ENCODE results near the gene FBP1. TPM values are rescaled to one million over a fixed set of nuclear protein-coding genes. Genes with fewer than 3 reads are reported as not detected.

FBP1 gene
- total RNA-seq, 2 experiments from 2014 or later: 3.0 to 3.6 TPM

DNA sequence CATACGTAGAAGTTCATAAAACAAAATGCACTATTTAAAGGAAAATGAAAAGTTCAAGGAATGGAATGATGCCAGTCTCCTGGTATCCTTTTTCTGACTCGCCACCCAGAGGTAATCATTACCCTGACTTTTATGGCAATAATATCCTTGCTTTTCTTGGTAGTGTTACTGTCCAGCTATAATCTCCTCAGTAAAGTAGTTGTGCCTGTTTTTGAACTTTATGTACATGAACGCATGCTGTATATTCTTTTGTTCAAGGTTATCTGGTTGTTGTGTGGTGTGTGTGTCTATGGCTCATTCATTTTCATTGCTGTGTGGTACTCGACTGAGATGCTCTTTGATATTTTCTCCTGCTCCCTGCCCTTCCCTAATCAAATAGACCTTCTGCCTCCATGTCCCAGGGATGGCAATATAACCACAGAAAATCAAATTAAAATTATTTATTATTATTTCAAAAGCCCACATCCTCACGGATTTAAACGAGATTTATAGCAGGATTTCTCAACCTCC lies 29.2 kb upstream of the FBP1 start:
- TF ChIP-seq, protein P1, sequence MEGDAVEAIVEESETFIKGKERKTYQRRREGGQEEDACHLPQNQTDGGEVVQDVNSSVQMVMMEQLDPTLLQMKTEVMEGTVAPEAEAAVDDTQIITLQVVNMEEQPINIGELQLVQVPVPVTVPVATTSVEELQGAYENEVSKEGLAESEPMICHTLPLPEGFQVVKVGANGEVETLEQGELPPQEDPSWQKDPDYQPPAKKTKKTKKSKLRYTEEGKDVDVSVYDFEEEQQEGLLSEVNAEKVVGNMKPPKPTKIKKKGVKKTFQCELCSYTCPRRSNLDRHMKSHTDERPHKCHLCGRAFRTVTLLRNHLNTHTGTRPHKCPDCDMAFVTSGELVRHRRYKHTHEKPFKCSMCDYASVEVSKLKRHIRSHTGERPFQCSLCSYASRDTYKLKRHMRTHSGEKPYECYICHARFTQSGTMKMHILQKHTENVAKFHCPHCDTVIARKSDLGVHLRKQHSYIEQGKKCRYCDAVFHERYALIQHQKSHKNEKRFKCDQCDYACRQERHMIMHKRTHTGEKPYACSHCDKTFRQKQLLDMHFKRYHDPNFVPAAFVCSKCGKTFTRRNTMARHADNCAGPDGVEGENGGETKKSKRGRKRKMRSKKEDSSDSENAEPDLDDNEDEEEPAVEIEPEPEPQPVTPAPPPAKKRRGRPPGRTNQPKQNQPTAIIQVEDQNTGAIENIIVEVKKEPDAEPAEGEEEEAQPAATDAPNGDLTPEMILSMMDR (IDR thresholded peaks at IDR 0.05): no peak
- DNase-seq (no peak), ATAC-seq (ENCODE audit: poor library complexity) (no peak)
- intact Hi-C loops (cut with DNase I, micrococcal nuclease): loop anchor here in 1 of 2 experiments (2.0 to 5.0 kb wide), 2 partner anchors 58 to 459 kb away; partner anchors contain the start of gene AOPEP
- H3K27ac Mint-ChIP-seq: peak overlapping the region; percentile 60
- H3K9me3 Mint-ChIP-seq: no peaks in the 10 kb centered on the region
- H3K4me3 ChIP-seq (ENCODE audit: low read length): peak overlapping the region; percentile 57
- peaks cover 0 to 3% of the 10 kb centered on the region in 2 experiments for H3K27me3 ChIP-seq (ENCODE audit: control insufficient read depth in 1 of 2, insufficient read depth in 2 of 2, low read length in 2 of 2)
- H3K27me3 Mint-ChIP-seq: no peaks in the 10 kb centered on the region
- CTCF ChIA-PET: interaction anchor here (1.1 to 2.3 kb wide), 6 partner anchors 9 to 463 kb away, joined by 3 to 14 read pairs (median 6); no protein-coding TSS in a partner anchor
- H3K36me3 ChIP-seq (ENCODE audit: insufficient read depth, low read length): no peaks in the 10 kb centered on the region
- H3K4me1 Mint-ChIP-seq (ENCODE audit: low read depth): no peaks in the 10 kb centered on the region
- H3K36me3 Mint-ChIP-seq (ENCODE audit: low read depth): no peaks in the 10 kb centered on the region
- POLR2A ChIA-PET: interaction anchor here (1.2 to 2.8 kb wide), 6 partner anchors 11 to 499 kb away, joined by 3 to 37 read pairs (median 12); partner anchors contain the start of genes AOPEP and FBP1
- H3K4me3 Mint-ChIP-seq: peak overlapping the region; percentile 21
- no peaks in the 10 kb centered on the region for H3K9me3 ChIP-seq (ENCODE audit: control insufficient read depth in 1 of 2, insufficient read depth in 1 of 2, low read length in 2 of 2)
- H3K27ac ChIP-seq (ENCODE audit: low read depth in 1 of 2, low read length in 2 of 2): no peak overlapping the region
- H3K4me1 ChIP-seq (ENCODE audit: insufficient read depth, low read length): no peaks in the 10 kb centered on the region

DNA sequence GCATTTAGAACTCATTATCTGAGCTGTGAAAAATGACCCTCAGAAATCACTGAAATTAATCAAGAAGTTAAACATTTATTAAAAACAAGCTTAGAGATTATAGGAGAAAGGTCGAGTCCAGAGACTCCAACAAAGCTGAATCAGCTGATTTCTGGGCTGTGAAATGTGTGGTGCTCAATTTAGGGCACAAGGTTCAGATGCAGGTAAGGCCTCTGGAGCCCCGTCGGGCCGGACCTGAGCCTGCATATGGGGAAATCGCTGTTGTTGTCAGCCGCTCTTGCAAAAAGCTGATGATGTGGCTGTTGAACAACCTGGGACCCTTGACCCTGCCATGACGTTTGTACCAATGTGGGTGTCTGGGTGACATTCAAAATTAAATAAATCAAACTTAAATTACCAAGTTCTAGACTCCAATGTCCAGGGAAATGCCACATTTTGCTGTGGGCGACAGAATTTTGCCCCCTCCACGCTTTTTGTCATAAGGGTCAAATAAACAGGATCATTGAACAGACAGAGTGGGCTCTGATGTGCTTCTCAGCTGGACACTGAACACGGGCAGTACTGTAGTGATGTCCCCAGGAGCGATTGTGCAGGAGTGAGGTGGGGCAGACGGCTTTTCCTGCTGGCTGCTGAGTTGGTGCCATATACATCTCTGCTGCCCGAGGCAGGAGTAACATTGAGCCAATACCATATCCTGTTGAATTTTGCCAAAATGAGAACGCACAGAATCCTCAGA lies 27.2 kb upstream of the FBP1 start:
- H3K27me3 Mint-ChIP-seq: no peaks in the 10 kb centered on the region
- TF ChIP-seq, protein P1 (IDR thresholded peaks at IDR 0.05): no peak
- CTCF ChIA-PET: no interaction called here
- Histone ChIP-seq H3K4me3 (ENCODE audit: low read length) (no peak overlapping the region), H3K27me3 (ENCODE audit: control insufficient read depth in 1 of 2, insufficient read depth in 2 of 2, low read length in 2 of 2) (peaks cover 0 to 3% of the 10 kb centered on the region in 2 experiments), H3K27ac (ENCODE audit: low read depth in 1 of 2, low read length in 2 of 2) (no peak overlapping the region), H3K36me3 (ENCODE audit: insufficient read depth, low read length) (no peaks in the 10 kb centered on the region), H3K9me3 (ENCODE audit: control insufficient read depth in 1 of 2, insufficient read depth in 1 of 2, low read length in 2 of 2) (no peaks in the 10 kb centered on the region), H3K4me1 (ENCODE audit: insufficient read depth, low read length) (no peaks in the 10 kb centered on the region)
- no peaks in the 10 kb centered on the region for H3K9me3 Mint-ChIP-seq
- intact Hi-C loops (cut with DNase I, micrococcal nuclease): loop anchor here in 1 of 2 experiments (5.0 kb wide), 1 partner anchor 461 kb away; no protein-coding TSS in a partner anchor
- no peak for DNase-seq
- no peak for ATAC-seq (ENCODE audit: poor library complexity)
- H3K36me3 Mint-ChIP-seq (ENCODE audit: low read depth): no peaks in the 10 kb centered on the region
- H3K4me3 Mint-ChIP-seq: no peak overlapping the region
- H3K4me1 Mint-ChIP-seq (ENCODE audit: low read depth): no peaks in the 10 kb centered on the region
- H3K27ac Mint-ChIP-seq: no peak overlapping the region
- POLR2A ChIA-PET: no interaction called here

DNA sequence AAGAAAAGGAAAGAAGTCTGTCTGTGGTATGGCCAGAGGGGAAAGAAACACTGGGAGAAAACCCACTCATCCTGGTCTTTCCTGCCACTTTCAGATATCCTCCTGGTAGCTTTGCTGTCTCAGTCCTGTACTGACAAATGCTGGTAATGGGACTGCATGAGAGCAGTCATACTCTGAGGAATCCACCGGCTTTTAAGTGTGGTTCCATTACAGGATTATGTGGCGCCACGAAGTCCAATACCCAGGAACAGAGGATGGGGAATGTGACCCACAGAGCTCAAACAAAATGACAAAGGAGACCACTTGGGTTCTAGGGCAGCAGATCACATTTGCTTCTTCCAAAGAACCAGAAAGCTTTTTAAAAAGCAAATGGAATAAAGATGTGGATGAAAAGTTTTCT lies 26.3 kb upstream of the FBP1 start:
- H3K4me1 ChIP-seq (ENCODE audit: insufficient read depth, low read length): no peaks in the 10 kb centered on the region
- H3K4me3 ChIP-seq (ENCODE audit: low read length): no peak overlapping the region
- CTCF ChIA-PET: no interaction called here
- POLR2A ChIA-PET: no interaction called here
- H3K27ac ChIP-seq (ENCODE audit: low read depth in 1 of 2, low read length in 2 of 2): no peak overlapping the region
- intact Hi-C loops (cut with DNase I, micrococcal nuclease): loop anchor here in 1 of 2 experiments (5.0 kb wide), 1 partner anchor 462 kb away; no protein-coding TSS in a partner anchor
- no peaks in the 10 kb centered on the region for H3K36me3 ChIP-seq (ENCODE audit: insufficient read depth, low read length)
- no peaks in the 10 kb centered on the region for H3K4me1 Mint-ChIP-seq (ENCODE audit: low read depth)
- no peak overlapping the region for H3K4me3 Mint-ChIP-seq
- H3K9me3 Mint-ChIP-seq: no peaks in the 10 kb centered on the region
- no peak for DNase-seq
- no peaks in the 10 kb centered on the region for H3K36me3 Mint-ChIP-seq (ENCODE audit: low read depth)
- no peaks in the 10 kb centered on the region for H3K27me3 Mint-ChIP-seq
- no peaks in the 10 kb centered on the region for H3K9me3 ChIP-seq (ENCODE audit: control insufficient read depth in 1 of 2, insufficient read depth in 1 of 2, low read length in 2 of 2)
- TF ChIP-seq, protein P1 (IDR thresholded peaks at IDR 0.05): no peak
- ATAC-seq (ENCODE audit: poor library complexity): no peak
- peaks cover 0 to 3% of the 10 kb centered on the region in 2 experiments for H3K27me3 ChIP-seq (ENCODE audit: control insufficient read depth in 1 of 2, insufficient read depth in 2 of 2, low read length in 2 of 2)
- H3K27ac Mint-ChIP-seq: no peak overlapping the region
